Thymus (tissue), 11 donors: ENCODE measurements around the gene KBTBD12. TPM values are rescaled to one million over a fixed set of nuclear protein-coding genes. Genes with fewer than 3 reads are reported as not detected.
"Not testable (repeated sequence)": the region's sequence is repeated elsewhere in the genome, so short reads cannot be mapped to it uniquely, and the experiment has no call there.

Experiments used
- DNase-seq, 9 donors: peaks; one replicate each; pipeline ENCODE4 v3.0.0-alpha.2; 2013; ENCODE audit warnings: low spot score in 9 of 9, low read depth in 6 of 9, missing footprints in 1 of 9
- H3K27ac ChIP-seq, 2 donors: one replicate each; pipeline ENCODE4 v1.5.1; 2013; ENCODE audit warnings: control low read depth in 1 of 2, low read depth in 1 of 2, low read length in 1 of 2, mild to moderate bottlenecking in 1 of 2, moderate library complexity in 1 of 2
- H3K27me3 ChIP-seq, 2 donors: one replicate each; pipeline ENCODE4 v1.5.1; 2013; ENCODE audit warnings: low read length in 1 of 2; ENCODE audit not compliant: control insufficient read depth in 2 of 2, insufficient read depth in 1 of 2
- H3K36me3 ChIP-seq, 2 donors: one replicate each; pipeline ENCODE4 v1.5.1; 2013; ENCODE audit warnings: low read length in 1 of 2, mild to moderate bottlenecking in 1 of 2, moderate library complexity in 1 of 2; ENCODE audit not compliant: control insufficient read depth in 2 of 2, insufficient read depth in 2 of 2
- H3K4me1 ChIP-seq, 2 donors: one replicate each; pipeline ENCODE4 v1.5.1; 2013; ENCODE audit warnings: low read length in 2 of 2; ENCODE audit not compliant: control insufficient read depth in 2 of 2, insufficient read depth in 2 of 2
- H3K4me3 ChIP-seq, 2 donors: one replicate each; pipeline ENCODE4 v1.5.1; 2013; ENCODE audit warnings: low read length in 2 of 2, control low read depth in 1 of 2, mild to moderate bottlenecking in 1 of 2
- H3K9me3 ChIP-seq, 2 donors: one replicate each; pipeline ENCODE4 v1.5.1; 2013; ENCODE audit warnings: low read length in 1 of 2, mild to moderate bottlenecking in 1 of 2; ENCODE audit not compliant: control insufficient read depth in 2 of 2, insufficient read depth in 1 of 2
- WGBS: extraction: QIAGEN DNeasy Blood & Tissue Kit; methylation state at CpG from one replicate; pipeline ENCODE4 v1.1.7; 2013; 5-methylcytosine and 5-hydroxymethylcytosine counted together
- polyA plus RNA-seq: library from polyadenylated mRNA; stranded (reverse); fragments of 200-250 nt; gene quantifications from one replicate; pipeline ENCODE4 v1.2.3, GENCODE V29; 2013
- total RNA-seq: library from RNA; stranded (reverse); fragments of 120-200 nt; gene quantifications from one replicate; pipeline ENCODE4 v1.2.4, GENCODE V29; 2013
- donor health status: healthy.

The KBTBD12 gene
- total and polyA plus RNA-seq, 2 donors: 0.07 to 0.42 TPM

DNA sequence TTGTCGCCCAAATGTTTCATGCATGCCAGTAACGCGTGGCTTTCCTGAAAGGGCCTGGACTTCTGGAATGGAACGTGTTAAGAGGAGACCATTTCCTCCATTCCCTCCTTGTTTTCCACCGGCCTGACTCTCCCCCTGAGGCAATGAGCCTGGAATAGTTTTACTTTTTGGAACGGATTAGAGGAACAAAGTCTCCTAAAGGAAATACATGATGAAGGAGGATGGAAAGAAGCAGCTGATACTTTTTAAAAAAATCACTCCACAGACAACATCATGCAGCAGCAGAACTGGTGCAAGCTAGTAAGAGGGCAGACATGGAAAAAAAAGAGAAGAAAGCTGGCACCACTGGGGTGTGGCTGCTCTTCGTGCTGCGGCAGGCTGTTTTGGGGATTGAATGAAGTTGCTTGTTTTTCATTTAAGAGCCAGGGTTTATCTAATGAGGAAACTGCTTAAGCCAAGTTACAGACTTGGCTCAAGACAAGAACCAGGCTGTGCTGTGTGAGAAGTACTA is 3.6 kb upstream of the KBTBD12 start:
- WGBS: 82% methylated on average over 8 of the region's 8 CpGs

DNA sequence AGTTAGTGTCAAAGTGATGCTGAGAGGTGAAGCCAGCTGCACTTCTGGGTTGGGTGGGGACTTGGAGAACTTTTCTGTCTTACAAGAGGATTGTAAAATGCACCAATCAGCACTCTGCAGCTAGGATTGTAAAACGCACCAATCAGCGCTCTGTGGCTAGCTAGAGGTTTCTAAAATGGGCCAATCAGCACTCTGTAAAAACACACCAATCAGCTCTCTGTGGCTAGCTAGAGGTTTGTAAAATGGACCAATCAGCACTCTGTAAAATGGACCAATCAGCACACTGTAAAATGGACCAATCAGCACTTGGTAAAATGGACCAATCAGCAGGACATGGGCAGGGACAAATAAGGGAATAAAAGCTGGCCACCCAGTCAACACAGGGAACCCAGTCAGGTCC is 1.2 kb upstream of the KBTBD12 start:
- H3K4me3 ChIP-seq, DNase-seq, H3K36me3 ChIP-seq, H3K27ac ChIP-seq, H3K9me3 ChIP-seq: not testable (repeated sequence)
- peaks cover 4 to 17% of the 10 kb centered on the region in 2 donors for H3K4me1 ChIP-seq
- peaks cover 8 to 14% of the 10 kb centered on the region in 2 donors for H3K27me3 ChIP-seq
- WGBS: 95% methylated on average over 2 of the region's 2 CpGs

More for the DNA sequence above, 3.6 kb upstream of the KBTBD12 start:
- H3K27ac ChIP-seq: no peak overlapping the region
- peaks cover 4 to 17% of the 10 kb centered on the region in 2 donors for H3K4me1 ChIP-seq
- H3K36me3 ChIP-seq: no peaks in the 10 kb centered on the region
- peaks cover 8 to 14% of the 10 kb centered on the region in 2 donors for H3K27me3 ChIP-seq
- H3K9me3 ChIP-seq: no peaks in the 10 kb centered on the region
- no peak overlapping the region for H3K4me3 ChIP-seq
- DNase-seq: no peak

DNA sequence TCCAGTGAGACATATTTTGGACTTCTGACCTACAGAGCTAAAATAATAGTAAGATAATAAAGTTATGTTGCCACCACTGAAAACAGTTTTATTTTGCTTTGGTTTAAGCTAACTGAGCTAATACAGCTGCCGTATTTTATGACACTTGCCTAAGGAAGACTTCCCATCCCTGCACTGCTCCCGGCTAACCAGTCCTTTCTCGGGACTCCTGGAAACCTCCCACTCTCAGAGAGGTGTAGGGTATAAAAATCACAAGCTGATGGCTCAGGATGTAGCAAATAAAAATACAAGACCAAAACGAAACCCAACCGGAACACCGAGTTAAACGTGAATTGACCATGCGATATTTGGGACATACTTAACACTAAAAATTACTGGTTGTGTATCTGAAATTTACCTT is 448 bp upstream of the KBTBD12 start:
- H3K27me3 ChIP-seq: peaks cover 8 to 14% of the 10 kb centered on the region in 2 donors
- 85% methylated on average over 8 of the region's 8 CpGs for WGBS
- H3K36me3 ChIP-seq: no peaks in the 10 kb centered on the region
- H3K27ac ChIP-seq: no peak overlapping the region
- H3K9me3 ChIP-seq: no peaks in the 10 kb centered on the region
- no peak for DNase-seq
- no peak overlapping the region for H3K4me3 ChIP-seq
- H3K4me1 ChIP-seq: peaks cover 4 to 17% of the 10 kb centered on the region in 2 donors

DNA sequence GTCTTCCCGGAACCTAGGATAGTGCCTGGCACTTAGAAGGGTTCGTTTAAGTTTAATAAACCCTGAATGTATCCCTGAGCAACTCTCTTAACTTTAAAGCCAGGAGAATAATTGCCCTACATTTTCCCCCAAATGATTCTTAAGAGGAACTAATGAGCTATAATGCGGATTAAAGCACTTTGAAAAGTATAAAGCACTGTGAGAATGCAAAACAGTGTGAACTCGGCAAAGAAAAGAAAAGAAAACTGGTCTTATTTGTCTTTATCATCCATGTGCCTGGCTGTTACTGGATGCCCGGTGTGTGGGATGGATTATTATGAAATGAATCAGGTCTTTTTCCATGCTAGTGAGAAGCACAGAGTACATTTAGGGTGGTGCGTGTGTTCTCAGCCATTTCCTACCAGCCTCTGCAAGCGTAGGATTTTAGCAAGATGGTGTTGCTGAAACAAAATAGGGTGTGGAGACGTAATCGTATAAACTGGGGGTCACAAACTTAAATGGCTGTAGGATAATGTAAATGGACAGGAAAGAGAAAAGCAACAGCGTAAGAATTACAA is 983 bp downstream of the KBTBD12 start:
- H3K4me1 ChIP-seq: peaks cover 4 to 17% of the 10 kb centered on the region in 2 donors
- WGBS: 92% methylated on average over 10 of the region's 10 CpGs
- no peaks in the 10 kb centered on the region for H3K36me3 ChIP-seq
- H3K27ac ChIP-seq: no peak overlapping the region
- H3K4me3 ChIP-seq: no peak overlapping the region
- H3K27me3 ChIP-seq: peaks cover 8 to 14% of the 10 kb centered on the region in 2 donors
- no peaks in the 10 kb centered on the region for H3K9me3 ChIP-seq
- DNase-seq: no peak

DNA sequence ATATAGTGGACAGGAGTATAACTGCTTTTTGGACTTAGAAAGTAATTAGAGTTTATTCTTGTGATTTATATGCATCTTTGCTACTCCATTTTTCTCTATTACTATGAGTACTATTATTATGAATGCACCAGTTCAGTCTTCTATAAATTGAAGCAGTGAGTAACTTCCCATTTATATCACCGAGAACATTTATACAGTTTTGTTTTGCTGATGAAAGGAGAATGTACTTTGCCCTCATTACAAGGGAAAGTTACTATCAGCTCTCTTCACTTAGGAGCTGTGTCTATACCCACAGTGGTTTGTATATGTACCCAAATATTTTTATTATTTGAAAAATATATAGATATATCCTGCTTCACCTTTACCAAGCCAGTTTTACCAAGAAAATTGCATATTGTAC is 5.7 kb downstream of the KBTBD12 start:
- Histone ChIP-seq H3K4me3 (no peak overlapping the region), H3K27ac (no peak overlapping the region), H3K4me1 (peaks cover 0 to 4% of the 10 kb centered on the region in 2 donors), H3K27me3 (peaks cover 0 to 1% of the 10 kb centered on the region in 2 donors), H3K36me3 (no peaks in the 10 kb centered on the region), H3K9me3 (no peaks in the 10 kb centered on the region)
- DNase-seq: no peak
- 100% methylated on average over 1 of the region's 1 CpG for WGBS

DNA sequence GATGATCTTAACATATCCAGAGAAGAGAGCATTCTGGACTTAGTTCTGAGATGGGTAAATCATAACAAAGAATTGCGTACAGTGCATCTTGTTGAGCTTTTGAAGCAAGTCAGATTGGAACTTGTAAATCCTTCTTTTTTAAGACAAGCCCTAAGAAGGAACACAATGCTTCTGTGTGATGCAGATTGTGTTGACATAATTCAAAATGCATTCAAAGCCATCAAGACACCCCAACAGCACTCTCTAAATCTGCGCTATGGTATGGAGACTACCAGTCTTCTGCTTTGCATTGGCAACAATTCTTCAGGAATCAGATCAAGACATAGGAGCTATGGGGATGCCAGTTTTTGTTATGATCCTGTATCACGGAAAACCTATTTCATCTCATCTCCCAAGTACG is 8.6 kb downstream of the KBTBD12 start:
- no peak for DNase-seq
- 98% methylated on average over 4 of the region's 4 CpGs for WGBS

DNA sequence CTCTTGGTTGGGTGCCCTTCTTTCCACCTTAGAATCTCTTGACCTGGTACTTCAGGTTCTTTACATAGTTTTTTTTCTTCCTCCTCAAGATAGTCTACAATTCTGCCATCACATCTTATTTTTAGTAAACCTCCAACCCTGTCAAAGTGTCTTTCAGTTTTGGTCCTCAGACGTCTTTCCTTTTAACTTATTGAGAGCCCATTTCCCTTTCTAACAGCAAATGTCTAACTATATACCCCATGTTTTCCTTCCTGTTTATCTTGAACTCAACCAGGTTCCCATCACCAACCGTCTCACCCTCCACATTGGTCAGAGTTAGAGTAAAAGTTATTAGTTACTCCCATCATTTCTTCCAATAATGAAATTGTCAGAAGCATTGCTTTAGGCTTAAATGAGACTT is 10.4 kb downstream of the KBTBD12 start:
- no peak overlapping the region for H3K27ac ChIP-seq
- 10% methylated on average over 2 of the region's 2 CpGs for WGBS
- peaks cover 0 to 3% of the 10 kb centered on the region in 2 donors for H3K4me1 ChIP-seq
- no peaks in the 10 kb centered on the region for H3K9me3 ChIP-seq
- no peaks in the 10 kb centered on the region for H3K27me3 ChIP-seq
- peak in 1 of 9 donors; percentile 5 for DNase-seq
- H3K4me3 ChIP-seq: no peak overlapping the region
- H3K36me3 ChIP-seq: no peaks in the 10 kb centered on the region

More for the DNA sequence above, 8.6 kb downstream of the KBTBD12 start:
- no peak overlapping the region for H3K4me3 ChIP-seq
- no peaks in the 10 kb centered on the region for H3K9me3 ChIP-seq
- H3K27me3 ChIP-seq: no peaks in the 10 kb centered on the region
- H3K27ac ChIP-seq: no peak overlapping the region
- peaks cover 0 to 3% of the 10 kb centered on the region in 2 donors for H3K4me1 ChIP-seq
- no peaks in the 10 kb centered on the region for H3K36me3 ChIP-seq

DNA sequence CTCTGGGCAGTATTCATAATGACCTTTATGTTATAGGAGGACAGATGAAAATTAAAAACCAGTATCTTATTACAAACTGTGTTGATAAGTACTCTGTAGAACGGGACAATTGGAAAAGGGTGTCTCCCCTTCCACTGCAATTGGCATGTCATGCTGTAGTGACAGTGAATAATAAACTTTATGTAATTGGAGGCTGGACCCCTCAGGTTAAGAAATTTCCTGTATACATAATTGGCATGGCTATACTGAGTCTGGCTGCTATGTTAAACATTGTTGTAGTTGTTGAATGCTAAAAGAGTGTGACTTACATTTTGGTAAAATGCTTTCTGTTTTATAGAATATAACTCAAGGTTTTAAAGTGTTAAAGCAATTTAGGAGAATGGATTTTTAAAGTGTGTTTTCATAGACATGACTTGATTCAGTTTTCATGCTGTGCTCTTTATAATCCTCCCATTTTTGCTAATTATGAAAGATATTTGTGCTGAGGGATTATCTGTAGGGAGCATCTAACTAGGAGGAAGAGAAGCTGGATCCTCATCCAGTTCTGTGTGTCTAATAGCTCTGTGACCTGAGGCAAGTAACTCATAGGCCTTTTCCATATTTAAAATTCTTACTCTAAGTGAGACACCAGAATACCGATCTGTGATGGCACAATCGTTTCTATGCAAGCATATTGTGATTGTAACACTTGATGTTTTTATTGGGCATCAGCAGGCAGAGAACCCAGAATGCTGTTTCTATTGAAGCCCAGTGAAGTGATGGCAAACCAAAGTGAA is 13.0 kb downstream of the KBTBD12 start:
- Histone ChIP-seq H3K4me3 (no peak overlapping the region), H3K9me3 (no peaks in the 10 kb centered on the region), H3K36me3 (no peaks in the 10 kb centered on the region), H3K27ac (no peak overlapping the region), H3K4me1 (peaks cover 0 to 3% of the 10 kb centered on the region in 2 donors), H3K27me3 (no peaks in the 10 kb centered on the region)
- WGBS: 98% methylated on average over 3 of the region's 3 CpGs
- DNase-seq: no peak

DNA sequence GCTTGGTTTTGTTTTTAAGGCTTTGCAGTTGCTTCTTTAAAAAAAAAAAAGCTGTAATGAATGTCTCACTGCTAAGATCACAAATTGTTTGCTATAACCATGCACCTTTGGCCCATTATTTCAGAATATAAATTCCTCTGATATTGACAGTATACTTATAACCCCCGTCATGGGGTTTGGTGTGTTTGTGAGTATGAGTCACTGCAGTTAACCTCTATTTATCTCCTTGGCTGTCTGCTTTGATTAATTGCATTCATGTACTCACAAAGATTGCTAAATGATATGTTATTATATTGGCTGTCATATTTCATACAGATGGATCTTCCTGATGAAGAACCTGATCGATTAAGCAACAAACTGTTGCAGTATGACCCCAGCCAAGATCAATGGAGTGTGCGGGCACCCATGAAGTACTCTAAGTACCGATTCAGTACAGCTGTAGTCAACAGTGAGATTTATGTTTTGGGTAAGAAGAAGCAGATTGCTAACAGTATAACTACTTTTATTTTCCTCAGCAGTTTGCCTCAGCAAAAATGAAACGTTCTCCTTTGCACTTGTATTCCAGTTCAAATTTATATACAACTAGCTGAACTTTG is 14.9 kb downstream of the KBTBD12 start:
- Histone ChIP-seq H3K27ac (no peak overlapping the region), H3K4me3 (no peak overlapping the region), H3K9me3 (no peaks in the 10 kb centered on the region), H3K4me1 (peaks cover 0 to 3% of the 10 kb centered on the region in 2 donors), H3K36me3 (no peaks in the 10 kb centered on the region), H3K27me3 (no peaks in the 10 kb centered on the region)
- WGBS: 95% methylated on average over 5 of the region's 5 CpGs
- no peak for DNase-seq
